Hepatocyte (in vitro differentiated cells): ENCODE data around the gene SVIL. TPM values are rescaled to one million over a fixed set of nuclear protein-coding genes. Genes with fewer than 3 reads are reported as not detected.

Experiments used
- DNase-seq: peaks from one replicate; pipeline ENCODE4 v3.0.0-alpha.2; 2016; ENCODE audit warnings: low spot score
- H2AFZ ChIP-seq: fragments of 200-600 bp; sonication (generic); 2 replicates; pipeline ENCODE4 v1.6.0; 2016; ENCODE audit warnings: antibody characterized with exemption, mild to moderate bottlenecking
- H3K27ac ChIP-seq: fragments of 200-600 bp; sonication (generic); 2 replicates; pipeline ENCODE4 v1.5.1; 2016; ENCODE audit warnings: mild to moderate bottlenecking
- H3K27me3 ChIP-seq: fragments of 200-600 bp; sonication (generic); 2 replicates; pipeline ENCODE4 v1.6.1; 2016
- H3K36me3 ChIP-seq: fragments of 200-600 bp; sonication (generic); replicated peaks from 2 replicates; pipeline ENCODE4 v1.5.1; 2016; ENCODE audit warnings: low read depth; ENCODE audit not compliant: insufficient read depth
- H3K4me1 ChIP-seq: fragments of 200-600 bp; sonication (generic); 2 replicates; pipeline ENCODE4 v1.5.1; 2016; ENCODE audit warnings: mild to moderate bottlenecking, moderate library complexity; ENCODE audit not compliant: insufficient read depth
- H3K4me2 ChIP-seq: fragments of 200-600 bp; sonication (generic); 2 replicates; pipeline ENCODE4 v1.6.0; 2016
- H3K4me3 ChIP-seq: fragments of 200-600 bp; sonication (generic); 2 replicates; pipeline ENCODE4 v1.5.1; 2016; ENCODE audit warnings: mild to moderate bottlenecking
- H3K79me2 ChIP-seq: fragments of 200-600 bp; sonication (generic); 2 replicates; pipeline ENCODE4 v1.6.0; 2017; ENCODE audit warnings: mild to moderate bottlenecking
- H3K9me2 ChIP-seq: fragments of 200-600 bp; sonication (generic); replicated peaks from 2 replicates; pipeline ENCODE4 v1.6.0; 2017; ENCODE audit warnings: mild to moderate bottlenecking; ENCODE audit not compliant: insufficient read depth
- H3K9me3 ChIP-seq: fragments of 200-600 bp; sonication (generic); 2 replicates; pipeline ENCODE4 v1.5.1; 2016; ENCODE audit warnings: low read depth, mild to moderate bottlenecking
- H4K20me1 ChIP-seq: fragments of 200-600 bp; sonication (generic); 2 replicates; pipeline ENCODE4 v1.6.0; 2016; ENCODE audit warnings: mild to moderate bottlenecking; ENCODE audit not compliant: insufficient read depth, poor library complexity, severe bottlenecking
- EZH2 ChIP-seq: fragments of 200-600 bp; sonication (generic); IDR thresholded peaks from 2 replicates; pipeline ENCODE4 v1.6.1; 2016; ENCODE audit warnings: antibody characterized with exemption, mild to moderate bottlenecking, borderline replicate concordance
- EZH2phosphoT487 ChIP-seq: fragments of 200-600 bp; sonication (generic); IDR thresholded peaks from one replicate; pipeline ENCODE4 v1.6.1; 2018; ENCODE audit warnings: antibody characterized with exemption, mild to moderate bottlenecking, low read depth, moderate library complexity; ENCODE audit not compliant: unreplicated experiment, severe bottlenecking
- WGBS: methylation state at CpG from one replicate; pipeline ENCODE4 v1.1.6; 2016; ENCODE audit warnings: low lambda C conversion rate; ENCODE audit errors: missing lambda C conversion rate; 5-methylcytosine and 5-hydroxymethylcytosine counted together
- microRNA counts: library from miRNA; unstranded; fragments of <30 nt; microRNA quantifications from one replicate; lab custom pipeline; 2017
- microRNA-seq: library from miRNA; unstranded; fragments of <30 nt; microRNA quantifications from one replicate; pipeline ENCODE4, GENCODE V29; 2017
- polyA plus RNA-seq: library from polyadenylated mRNA; unstranded; fragments of >200 nt; fragmentation: Nextera tagmentation; extraction: Ambion mirVana; gene quantifications from 2 replicates; pipeline ENCODE4 v1.2.1, GENCODE V29; 2016
- small RNA-seq: library from RNA; depleted of rRNA; stranded (forward); fragments of <200 nt; gene quantifications from one replicate; pipeline ENCODE3, GENCODE V24; 2014
- total RNA-seq: library from RNA; depleted of rRNA; stranded (reverse); fragments of >200 nt; gene quantifications from 2 replicates; pipeline ENCODE4 v1.2.3, GENCODE V29; 2014
- TF ChIP-seq, protein P1 (sequence below): fragments of 200-600 bp; sonication (generic); IDR thresholded peaks from 2 replicates; pipeline ENCODE4 v1.5.1; 2016; ENCODE audit warnings: antibody characterized with exemption, mild to moderate bottlenecking; ENCODE audit not compliant: poor library complexity

Gene SVIL
- total and polyA plus RNA-seq, 2 experiments from 2014 or later = 24.3 to 36.5 TPM

DNA sequence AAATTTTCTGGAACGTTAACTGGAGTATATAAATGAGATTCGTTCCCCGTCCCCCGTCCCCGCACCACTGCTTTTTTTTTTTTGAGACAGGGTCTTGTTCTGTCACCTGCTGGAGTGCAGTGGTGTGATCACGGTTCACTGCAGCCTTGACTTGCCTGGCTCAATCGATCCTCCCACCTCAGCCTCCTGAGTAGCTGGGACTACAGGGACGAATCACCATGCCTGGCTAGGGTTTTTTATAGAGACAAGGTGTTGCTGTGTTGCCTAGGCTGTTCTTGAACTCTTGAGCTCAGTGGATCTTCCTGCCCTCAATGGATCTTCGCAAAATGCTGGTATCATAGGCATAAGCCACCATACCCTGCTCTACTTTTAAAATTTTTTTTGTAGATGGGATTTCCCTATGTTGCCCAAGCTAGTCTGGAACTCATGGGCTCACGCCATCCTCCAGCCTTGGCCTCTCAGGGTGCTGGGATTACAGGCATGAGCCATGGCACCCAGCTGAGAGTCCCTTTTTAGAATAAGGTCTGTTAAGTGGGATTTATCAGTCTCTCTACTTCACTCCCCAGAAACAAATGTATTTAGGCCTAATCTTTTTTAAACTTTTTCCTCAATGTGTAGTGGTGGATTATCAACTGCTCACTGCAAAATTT is 223.0 kb downstream of the SVIL start:
- no peak for DNase-seq
- TF ChIP-seq, protein P1, sequence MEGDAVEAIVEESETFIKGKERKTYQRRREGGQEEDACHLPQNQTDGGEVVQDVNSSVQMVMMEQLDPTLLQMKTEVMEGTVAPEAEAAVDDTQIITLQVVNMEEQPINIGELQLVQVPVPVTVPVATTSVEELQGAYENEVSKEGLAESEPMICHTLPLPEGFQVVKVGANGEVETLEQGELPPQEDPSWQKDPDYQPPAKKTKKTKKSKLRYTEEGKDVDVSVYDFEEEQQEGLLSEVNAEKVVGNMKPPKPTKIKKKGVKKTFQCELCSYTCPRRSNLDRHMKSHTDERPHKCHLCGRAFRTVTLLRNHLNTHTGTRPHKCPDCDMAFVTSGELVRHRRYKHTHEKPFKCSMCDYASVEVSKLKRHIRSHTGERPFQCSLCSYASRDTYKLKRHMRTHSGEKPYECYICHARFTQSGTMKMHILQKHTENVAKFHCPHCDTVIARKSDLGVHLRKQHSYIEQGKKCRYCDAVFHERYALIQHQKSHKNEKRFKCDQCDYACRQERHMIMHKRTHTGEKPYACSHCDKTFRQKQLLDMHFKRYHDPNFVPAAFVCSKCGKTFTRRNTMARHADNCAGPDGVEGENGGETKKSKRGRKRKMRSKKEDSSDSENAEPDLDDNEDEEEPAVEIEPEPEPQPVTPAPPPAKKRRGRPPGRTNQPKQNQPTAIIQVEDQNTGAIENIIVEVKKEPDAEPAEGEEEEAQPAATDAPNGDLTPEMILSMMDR = no peak
- TF ChIP-seq EZH2 (no peak), EZH2phosphoT487 (no peak)
- no peaks in the 10 kb centered on the region for H3K36me3 ChIP-seq
- no peak overlapping the region for H3K27ac ChIP-seq
- 92% methylated on average over 10 of the region's 10 CpGs for WGBS
- no peaks in the 10 kb centered on the region for H3K4me1 ChIP-seq
- H2AFZ ChIP-seq = no peak overlapping the region
- no peak overlapping the region for H3K4me3 ChIP-seq
- H3K79me2 ChIP-seq = no peaks in the 10 kb centered on the region
- no peaks in the 10 kb centered on the region for H3K27me3 ChIP-seq
- H3K9me3 ChIP-seq = no peaks in the 10 kb centered on the region
- H4K20me1 ChIP-seq = no peaks in the 10 kb centered on the region
- no peaks in the 10 kb centered on the region for H3K9me2 ChIP-seq
- H3K4me2 ChIP-seq = no peak overlapping the region

DNA sequence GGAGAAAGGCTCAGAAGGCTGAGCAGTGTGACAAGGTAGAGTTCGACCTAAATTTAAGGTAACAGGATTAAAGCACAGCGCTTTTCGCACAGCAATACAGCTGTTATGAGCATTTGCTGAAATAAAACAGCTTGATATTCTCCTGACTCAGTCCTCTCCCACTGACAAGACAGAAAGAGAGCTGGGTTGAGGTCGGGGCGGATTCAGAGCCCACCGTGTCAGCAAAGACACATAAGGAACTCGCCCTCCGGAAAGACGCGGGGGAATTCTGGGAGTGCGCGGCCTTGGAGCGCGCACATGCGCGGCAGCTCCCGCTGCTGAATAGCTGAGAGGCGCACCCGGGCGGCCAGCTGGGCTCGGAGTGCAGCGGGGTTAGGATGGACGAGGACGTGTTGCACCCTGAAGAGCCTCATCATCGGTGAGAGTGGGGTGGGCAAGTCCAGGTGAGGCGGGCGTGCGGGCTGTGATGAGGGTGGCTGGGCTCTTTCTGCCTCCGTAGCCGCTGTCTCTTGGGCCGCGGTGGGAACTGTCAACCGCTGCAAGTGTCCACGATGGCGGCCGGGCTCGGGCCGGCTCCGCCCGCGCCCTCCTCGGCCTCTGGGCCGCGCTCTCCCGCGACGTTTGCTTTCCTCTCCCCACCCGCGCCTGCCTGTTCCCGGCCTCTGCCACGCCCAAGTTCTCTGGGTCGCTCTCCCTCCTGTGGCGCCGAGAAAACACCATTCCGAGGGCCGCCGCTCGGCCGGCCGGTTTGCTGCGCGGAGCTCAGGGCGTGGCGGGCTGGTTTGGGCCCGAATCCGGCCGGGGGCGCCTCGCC is 225.3 kb downstream of the SVIL start:
- Histone ChIP-seq H3K4me2 (no peak overlapping the region), H3K27me3 (no peaks in the 10 kb centered on the region), H3K27ac (no peak overlapping the region), H3K36me3 (no peaks in the 10 kb centered on the region), H3K4me1 (no peaks in the 10 kb centered on the region), H2AFZ (no peak overlapping the region), H3K9me2 (no peaks in the 10 kb centered on the region), H3K9me3 (no peaks in the 10 kb centered on the region), H3K4me3 (no peak overlapping the region), H3K79me2 (no peaks in the 10 kb centered on the region), H4K20me1 (no peaks in the 10 kb centered on the region)
- TF ChIP-seq EZH2 = no peak
- TF ChIP-seq EZH2phosphoT487 = no peak
- TF ChIP-seq, protein P1 = no peak
- no peak for DNase-seq
- 97% methylated on average over 68 of the region's 69 CpGs for WGBS

DNA sequence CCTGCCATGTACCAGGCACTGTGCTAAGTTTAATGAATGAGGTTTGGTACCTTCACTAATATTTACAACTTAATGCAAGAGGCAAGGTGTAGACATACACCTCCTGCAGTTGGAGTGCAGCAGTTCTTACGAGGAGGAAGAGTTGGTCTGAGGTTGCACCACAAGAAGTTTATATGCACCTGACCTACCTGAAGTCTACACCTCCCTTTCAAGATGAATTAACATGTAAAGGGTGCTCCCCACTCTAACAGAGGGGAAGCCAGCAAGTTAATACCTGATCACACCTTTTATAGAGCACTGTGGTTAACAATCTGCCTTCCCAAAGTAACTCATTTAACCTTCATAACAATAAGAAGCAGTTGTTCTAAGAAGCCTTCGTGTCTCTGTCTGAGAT is 225.9 kb downstream of the SVIL start:
- TF ChIP-seq EZH2 = no peak
- TF ChIP-seq, protein P1 = no peak
- no peak for TF ChIP-seq EZH2phosphoT487
- no peak for DNase-seq
- H3K4me1 ChIP-seq = no peaks in the 10 kb centered on the region
- no peaks in the 10 kb centered on the region for H3K9me2 ChIP-seq
- H3K79me2 ChIP-seq = no peaks in the 10 kb centered on the region
- no peak overlapping the region for H3K4me3 ChIP-seq
- no peaks in the 10 kb centered on the region for H3K9me3 ChIP-seq
- no peaks in the 10 kb centered on the region for H3K36me3 ChIP-seq
- no peak overlapping the region for H3K27ac ChIP-seq
- H2AFZ ChIP-seq = no peak overlapping the region
- H3K27me3 ChIP-seq = no peaks in the 10 kb centered on the region
- no peaks in the 10 kb centered on the region for H4K20me1 ChIP-seq
- WGBS = 88% methylated on average over 2 of the region's 2 CpGs
- H3K4me2 ChIP-seq = no peak overlapping the region

MicroRNAs encoded within 50 kb of the gene (microRNA counts, 767-probe panel; counts per million panel counts)
- not detected for microRNA hsa-miR-604 (lab: Ali Mortazavi, UCI)
- microRNA hsa-miR-938 (lab: Ali Mortazavi, UCI) = not detected

Small RNA genes within 50 kb of the gene (microRNA-seq; reads per million reads assigned to microRNA genes)
- gene MIR604 = not detected
- gene MIR938 = not detected

Small RNA genes within 50 kb of the gene (small RNA-seq; reads per million reads assigned to genes)
- gene MIR604 = not detected
- gene MIR938 = not detected
- not detected for gene RF00105
